DOHH2 (cell line): ENCODE data around the gene NAV2.

Experiments used
- H3F3A ChIP-seq: fragments of 200-600 bp; sonication (generic), shearing (Covaris generic); 2 replicates; pipeline ENCODE4 v1.6.0; 2016; ENCODE audit warnings: antibody characterized with exemption, mild to moderate bottlenecking; ENCODE audit not compliant: control insufficient read depth, insufficient read depth
- H3K27ac ChIP-seq: fragments of 200-600 bp; sonication (generic); 2 replicates; pipeline ENCODE4 v1.5.1; 2014; ENCODE audit warnings: low read depth, mild to moderate bottlenecking, low read length, moderate library complexity
- H3K27me3 ChIP-seq: fragments of 200-600 bp; sonication (generic); 2 replicates; pipeline ENCODE4 v1.6.1; 2014; ENCODE audit warnings: mild to moderate bottlenecking, low read length, mixed read lengths; ENCODE audit not compliant: control insufficient read depth
- H3K36me3 ChIP-seq: fragments of 200-600 bp; sonication (generic); 2 replicates; pipeline ENCODE4 v1.6.1; 2014; ENCODE audit warnings: mild to moderate bottlenecking, low read length, moderate library complexity, mixed read lengths; ENCODE audit not compliant: control insufficient read depth
- H3K4me1 ChIP-seq: fragments of 200-600 bp; sonication (generic); 2 replicates; pipeline ENCODE4 v1.6.1; 2014; ENCODE audit warnings: mild to moderate bottlenecking, low read length, mixed read lengths; ENCODE audit not compliant: control insufficient read depth
- H3K4me2 ChIP-seq: fragments of 200-600 bp; sonication (generic); 2 replicates; pipeline ENCODE4 v1.6.0; 2014; ENCODE audit warnings: mild to moderate bottlenecking, low read length, moderate library complexity
- H3K4me3 ChIP-seq: fragments of 200-600 bp; sonication (generic); 2 replicates; pipeline ENCODE4 v1.5.1; 2014; ENCODE audit warnings: mild to moderate bottlenecking, low read length, mixed read lengths
- H3K79me2 ChIP-seq: fragments of 200-600 bp; sonication (generic); 2 replicates; pipeline ENCODE4 v1.6.1; 2014; ENCODE audit warnings: mild to moderate bottlenecking, low read length, mixed read lengths; ENCODE audit not compliant: control insufficient read depth
- H3K9me2 ChIP-seq: fragments of 200-600 bp; sonication (generic); replicated peaks from 2 replicates; pipeline ENCODE4 v1.6.1; 2014; ENCODE audit warnings: mild to moderate bottlenecking, low read length, mixed read lengths; ENCODE audit not compliant: control insufficient read depth
- H3K9me3 ChIP-seq: fragments of 200-600 bp; sonication (generic); 2 replicates; pipeline ENCODE4 v1.6.1; 2014; ENCODE audit warnings: antibody characterized with exemption, low read length, mixed read lengths; ENCODE audit not compliant: control insufficient read depth, insufficient read depth
- H4K20me1 ChIP-seq: fragments of 200-600 bp; sonication (generic); 2 replicates; pipeline ENCODE4 v1.6.0; 2014; ENCODE audit warnings: low read depth, mild to moderate bottlenecking, antibody characterized with exemption, low read length, moderate library complexity; ENCODE audit not compliant: control insufficient read depth, insufficient read depth
- EZH2phosphoT487 ChIP-seq: fragments of 200-600 bp; sonication (generic); IDR thresholded peaks from 2 replicates; pipeline ENCODE4 v1.6.1; 2017; ENCODE audit warnings: borderline replicate concordance, mild to moderate bottlenecking, antibody characterized with exemption, low read length, moderate library complexity, mixed read lengths
- TF ChIP-seq, protein P1 (sequence below): fragments of 200-600 bp; sonication (generic); IDR thresholded peaks from one replicate; pipeline ENCODE4 v1.5.1; 2014; ENCODE audit warnings: antibody characterized with exemption, mild to moderate bottlenecking, low read depth, low read length; ENCODE audit not compliant: poor library complexity, severe bottlenecking

The NAV2 gene

DNA sequence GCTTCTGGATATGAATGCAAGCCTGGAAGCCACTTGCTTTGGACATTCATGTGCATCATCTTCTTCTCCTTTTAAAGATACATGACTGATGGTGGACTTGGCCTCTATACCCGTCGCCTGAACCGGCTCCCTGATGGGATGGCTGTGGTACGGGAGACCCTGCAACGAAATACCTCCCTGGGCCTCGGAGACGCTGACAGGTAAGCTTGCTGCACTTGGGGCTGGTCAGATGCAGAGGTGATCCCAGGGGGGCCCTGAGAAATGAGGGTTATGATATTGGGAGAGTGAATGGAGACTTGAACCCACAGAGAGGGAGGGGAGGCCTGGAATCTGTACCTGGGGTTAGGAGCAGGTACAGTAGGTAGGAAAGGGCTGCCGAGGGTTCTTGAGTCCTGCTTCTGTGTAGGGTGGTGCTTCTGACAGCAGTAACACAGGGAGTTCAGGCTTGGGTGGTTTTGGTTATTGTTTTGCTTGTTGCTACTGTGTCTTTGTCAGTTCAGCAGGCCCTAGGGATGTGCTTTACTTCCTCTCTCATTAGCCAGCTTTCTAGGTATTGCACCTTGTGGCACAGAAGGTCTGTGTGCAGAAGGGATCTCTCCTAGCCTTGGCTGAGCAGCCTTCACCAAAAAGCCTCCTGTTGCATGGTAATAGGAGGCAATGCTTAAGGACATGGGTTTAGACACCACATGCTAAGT lies 271.6 kb downstream of the NAV2 start:
- Histone ChIP-seq H3K36me3 (no peaks in the 10 kb centered on the region), H3K9me2 (no peaks in the 10 kb centered on the region), H3K9me3 (no peaks in the 10 kb centered on the region), H3K27ac (no peak overlapping the region), H3K4me1 (no peaks in the 10 kb centered on the region), H3K79me2 (no peaks in the 10 kb centered on the region), H3K4me3 (no peak overlapping the region), H3K4me2 (no peak overlapping the region), H3K27me3 (no peaks in the 10 kb centered on the region), H3F3A (no peaks in the 10 kb centered on the region), H4K20me1 (no peaks in the 10 kb centered on the region)
- TF ChIP-seq, protein P1, sequence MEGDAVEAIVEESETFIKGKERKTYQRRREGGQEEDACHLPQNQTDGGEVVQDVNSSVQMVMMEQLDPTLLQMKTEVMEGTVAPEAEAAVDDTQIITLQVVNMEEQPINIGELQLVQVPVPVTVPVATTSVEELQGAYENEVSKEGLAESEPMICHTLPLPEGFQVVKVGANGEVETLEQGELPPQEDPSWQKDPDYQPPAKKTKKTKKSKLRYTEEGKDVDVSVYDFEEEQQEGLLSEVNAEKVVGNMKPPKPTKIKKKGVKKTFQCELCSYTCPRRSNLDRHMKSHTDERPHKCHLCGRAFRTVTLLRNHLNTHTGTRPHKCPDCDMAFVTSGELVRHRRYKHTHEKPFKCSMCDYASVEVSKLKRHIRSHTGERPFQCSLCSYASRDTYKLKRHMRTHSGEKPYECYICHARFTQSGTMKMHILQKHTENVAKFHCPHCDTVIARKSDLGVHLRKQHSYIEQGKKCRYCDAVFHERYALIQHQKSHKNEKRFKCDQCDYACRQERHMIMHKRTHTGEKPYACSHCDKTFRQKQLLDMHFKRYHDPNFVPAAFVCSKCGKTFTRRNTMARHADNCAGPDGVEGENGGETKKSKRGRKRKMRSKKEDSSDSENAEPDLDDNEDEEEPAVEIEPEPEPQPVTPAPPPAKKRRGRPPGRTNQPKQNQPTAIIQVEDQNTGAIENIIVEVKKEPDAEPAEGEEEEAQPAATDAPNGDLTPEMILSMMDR = no peak
- TF ChIP-seq EZH2phosphoT487 = no peak

GRCh38 chr11:19985111-19985510 lies 272.5 kb downstream of the NAV2 start:
- Histone ChIP-seq H4K20me1 (no peaks in the 10 kb centered on the region), H3K4me3 (no peak overlapping the region), H3K4me1 (no peaks in the 10 kb centered on the region), H3K4me2 (no peak overlapping the region), H3K27me3 (no peaks in the 10 kb centered on the region), H3K9me2 (no peaks in the 10 kb centered on the region), H3F3A (no peaks in the 10 kb centered on the region), H3K79me2 (no peaks in the 10 kb centered on the region), H3K27ac (no peak overlapping the region), H3K9me3 (no peaks in the 10 kb centered on the region), H3K36me3 (no peaks in the 10 kb centered on the region)
- TF ChIP-seq EZH2phosphoT487 = no peak
- TF ChIP-seq, protein P1 = no peak

DNA sequence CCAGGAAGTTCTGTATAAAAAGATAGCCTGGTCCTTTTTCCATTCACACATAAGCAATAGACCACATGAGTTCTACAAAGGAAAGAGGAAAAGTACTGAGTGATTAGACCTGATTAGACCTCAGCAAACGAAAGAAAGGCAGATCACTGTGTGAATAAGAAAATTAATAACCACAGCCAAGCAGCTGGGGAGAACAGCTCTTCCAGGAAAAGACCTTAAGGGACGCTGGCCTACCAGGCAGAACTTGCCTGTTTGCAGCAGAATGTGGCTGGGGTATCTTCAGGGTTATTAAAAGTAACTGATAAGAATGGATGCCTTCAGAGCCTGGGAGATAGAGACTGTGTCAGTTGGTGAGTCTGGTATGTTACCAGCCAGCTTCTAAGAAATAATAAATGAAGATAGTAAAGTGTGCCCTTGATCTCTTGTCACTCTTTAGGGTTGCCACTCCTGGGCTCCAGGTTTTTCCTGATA lies 274.7 kb downstream of the NAV2 start:
- Histone ChIP-seq H3K27ac (no peak overlapping the region), H3K4me1 (no peaks in the 10 kb centered on the region), H3K9me2 (no peaks in the 10 kb centered on the region), H3K79me2 (no peaks in the 10 kb centered on the region), H3K4me3 (no peak overlapping the region), H3K9me3 (no peaks in the 10 kb centered on the region), H3K27me3 (no peaks in the 10 kb centered on the region), H3K4me2 (no peak overlapping the region), H3F3A (no peaks in the 10 kb centered on the region), H4K20me1 (no peaks in the 10 kb centered on the region), H3K36me3 (no peaks in the 10 kb centered on the region)
- TF ChIP-seq, protein P1 = no peak
- TF ChIP-seq EZH2phosphoT487 = no peak
